Measurements from ENCODE around the gene DHRS9.
"Not testable (repeated sequence)": the region's sequence is repeated elsewhere in the genome, so short reads cannot be mapped to it uniquely, and the experiment has no call there.

DHRS9 gene

GRCh38 chr2:169095621-169096105, 26.3 kb downstream of the DHRS9 start:
- peak; percentile 85 for DNase-seq

- DNase-seq: no peak
Observed at GRCh38 chr2:169104848-169105247, 35.5 kb downstream of the DHRS9 start.

GRCh38 chr2:169105476-169105875, 36.1 kb downstream of the DHRS9 start:
- no peak for DNase-seq

GRCh38 chr2:169106134-169106533, 36.8 kb downstream of the DHRS9 start:
- no peak for DNase-seq

- no peak for DNase-seq
Observed at GRCh38 chr2:169106563-169107545, 37.5 kb downstream of the DHRS9 start.

GRCh38 chr2:169107645-169108044, 38.3 kb downstream of the DHRS9 start:
- no peak for DNase-seq

DNA sequence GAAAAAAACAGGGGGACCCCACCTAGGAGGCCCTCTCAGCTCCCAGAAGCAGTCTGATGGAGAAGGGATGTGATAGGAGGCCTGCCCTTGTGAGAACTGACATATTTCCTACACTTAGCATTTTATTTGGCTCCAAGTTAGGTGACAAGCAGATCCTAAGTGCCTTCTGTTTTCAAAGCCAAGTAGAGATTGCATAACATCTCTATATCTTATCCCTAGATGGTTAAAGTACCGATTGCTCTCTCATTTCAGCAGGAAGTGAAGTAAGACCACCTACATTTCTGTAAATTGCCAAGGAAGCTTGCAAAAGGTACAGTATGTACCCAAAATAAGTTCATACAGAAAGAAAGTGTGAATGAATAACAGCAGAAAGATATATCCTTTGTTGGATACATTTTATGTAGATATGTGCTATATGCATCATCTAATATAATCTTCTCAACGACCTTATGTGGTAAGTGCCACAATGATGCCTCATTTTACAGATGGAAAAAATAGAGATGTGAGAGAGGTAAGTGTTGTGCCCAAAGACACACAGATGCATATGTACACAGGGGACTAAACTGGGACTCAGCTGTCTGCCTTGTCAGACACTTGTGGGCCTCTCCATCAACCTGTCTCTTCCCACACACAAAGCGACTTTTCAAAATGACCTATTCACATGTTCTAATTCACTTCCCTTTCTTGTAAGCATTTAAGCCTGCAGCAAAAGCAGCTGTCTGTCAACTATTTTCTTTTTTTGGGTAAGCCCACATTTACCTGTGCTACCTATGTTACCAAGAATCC, 38.9 kb downstream of the DHRS9 start:
- no peak for DNase-seq

GRCh38 chr2:169109502-169110409, 40.4 kb downstream of the DHRS9 start:
- DNase-seq: peak; percentile 61

DNA sequence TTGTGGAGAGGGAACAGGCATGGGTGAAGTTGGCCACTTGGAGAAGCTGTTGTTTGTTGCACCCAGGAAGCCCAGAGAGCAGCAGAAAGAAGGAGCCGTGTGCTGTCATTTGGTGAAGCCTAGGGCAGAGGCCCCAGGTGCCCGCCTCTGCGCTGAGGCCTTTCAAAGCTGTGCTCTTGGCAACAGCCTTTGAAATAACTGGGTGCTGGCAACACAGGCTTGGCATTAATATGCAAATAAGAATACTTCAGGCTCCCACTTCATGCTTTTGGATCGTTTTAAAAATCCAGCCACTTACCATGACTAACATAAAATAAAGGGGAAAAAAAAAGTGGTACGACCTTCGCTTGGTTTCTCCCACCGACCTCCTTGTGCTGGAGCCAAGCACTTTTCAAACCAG, 41.1 kb downstream of the DHRS9 start:
- no peak for DNase-seq

DNA sequence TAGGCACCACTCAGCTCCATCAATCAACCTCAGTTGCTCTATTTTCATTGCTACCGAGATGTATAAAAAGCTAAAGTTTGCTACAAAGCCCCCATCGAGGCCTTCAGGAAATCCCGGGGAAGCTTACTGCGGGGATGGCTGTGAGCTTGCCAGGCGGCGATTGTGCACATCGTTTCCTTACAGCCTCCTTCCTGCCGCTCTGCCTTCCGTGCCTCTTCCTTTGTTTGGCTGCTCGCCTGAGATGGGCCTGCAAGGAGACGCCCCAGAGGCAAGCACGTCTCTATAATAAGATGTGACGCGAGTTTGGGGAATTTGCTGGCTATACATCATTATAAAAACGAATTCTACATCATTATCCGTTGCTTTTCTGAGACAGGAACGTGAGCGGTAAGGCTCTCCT, 41.6 kb downstream of the DHRS9 start:
- DNase-seq: no peak

GRCh38 chr2:169112841-169113240, 43.5 kb downstream of the DHRS9 start:
- no peak for DNase-seq

GRCh38 chr2:169114056-169114455, 44.7 kb downstream of the DHRS9 start:
- DNase-seq: no peak

- DNase-seq: no peak
Observed at GRCh38 chr2:169116327-169116726, 47.0 kb downstream of the DHRS9 start.

GRCh38 chr2:169116993-169117392, 47.6 kb downstream of the DHRS9 start:
- no peak for DNase-seq

DNA sequence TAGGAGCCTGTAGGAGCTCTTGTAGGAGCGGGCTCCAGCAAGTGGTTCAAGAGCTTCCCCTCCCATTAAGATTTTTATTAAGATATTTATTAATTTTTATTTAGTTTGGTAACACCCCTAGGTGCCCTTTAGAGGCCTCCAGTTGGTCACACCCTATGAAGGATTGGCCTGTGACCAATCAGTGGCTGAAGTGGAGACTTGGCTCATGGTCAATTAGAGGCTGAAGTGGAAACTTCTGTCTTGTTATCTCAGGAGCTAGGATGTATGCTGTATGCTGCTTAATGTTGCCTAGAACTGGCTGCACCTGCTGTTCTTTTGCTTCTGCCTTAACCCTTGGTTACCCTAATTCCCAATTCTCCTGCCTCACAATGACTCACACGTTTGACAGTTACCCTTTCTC, 48.7 kb downstream of the DHRS9 start:
- DNase-seq: no peak

DNA sequence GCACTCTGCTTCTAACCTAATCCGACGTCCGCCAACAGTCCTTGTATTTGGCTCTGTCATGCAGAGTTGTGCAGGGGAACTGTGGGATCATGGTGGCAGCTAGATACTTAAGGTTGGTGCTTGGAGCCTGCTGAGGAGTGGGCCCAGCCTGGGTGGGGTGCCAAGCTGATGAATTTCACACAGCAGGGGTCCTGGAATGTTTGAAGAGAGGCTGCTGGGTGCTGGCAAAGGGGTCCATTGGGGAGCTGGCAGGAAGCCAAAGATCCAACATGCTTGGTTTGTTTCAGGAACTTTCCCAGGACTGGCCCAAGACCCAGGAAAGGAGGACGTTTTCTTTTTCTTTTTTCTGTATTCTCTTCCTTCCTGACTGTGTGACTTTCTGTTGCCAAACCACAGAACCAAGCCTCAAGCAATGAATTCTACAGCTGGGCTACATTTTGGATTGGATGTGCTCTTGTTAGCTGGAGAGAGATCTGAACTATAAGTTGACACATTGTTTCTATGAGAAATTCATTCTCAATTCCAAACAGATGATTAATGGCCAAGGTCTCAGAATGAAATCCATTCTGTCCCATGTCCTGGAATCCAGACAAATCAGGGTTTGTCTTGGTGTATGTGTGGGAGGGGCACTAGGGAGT, 49.9 kb downstream of the DHRS9 start:
- DNase-seq: no peak

DNA sequence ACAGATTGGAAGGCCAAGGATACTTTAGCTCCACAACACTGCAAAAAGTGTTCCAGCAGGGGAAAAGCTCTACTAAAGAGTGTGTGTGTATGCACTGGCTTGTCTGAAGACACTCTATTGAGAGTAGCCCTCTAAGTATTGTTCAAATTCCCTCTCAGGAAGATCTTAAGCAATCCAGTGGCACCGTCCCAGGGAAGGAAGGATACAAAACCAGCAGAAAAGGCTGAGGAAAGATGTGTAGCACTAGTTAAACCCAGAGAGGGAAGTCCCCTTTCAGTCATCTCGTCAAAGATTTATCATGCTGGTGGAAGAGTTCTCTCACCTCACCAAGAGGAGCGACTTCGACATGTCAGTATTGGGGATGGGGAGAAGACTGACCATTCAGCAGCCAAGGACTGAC, 50.5 kb downstream of the DHRS9 start:
- DNase-seq: no peak

- no peak for DNase-seq
Observed at GRCh38 chr2:169129703-169130243, 60.4 kb downstream of the DHRS9 start.

DNA sequence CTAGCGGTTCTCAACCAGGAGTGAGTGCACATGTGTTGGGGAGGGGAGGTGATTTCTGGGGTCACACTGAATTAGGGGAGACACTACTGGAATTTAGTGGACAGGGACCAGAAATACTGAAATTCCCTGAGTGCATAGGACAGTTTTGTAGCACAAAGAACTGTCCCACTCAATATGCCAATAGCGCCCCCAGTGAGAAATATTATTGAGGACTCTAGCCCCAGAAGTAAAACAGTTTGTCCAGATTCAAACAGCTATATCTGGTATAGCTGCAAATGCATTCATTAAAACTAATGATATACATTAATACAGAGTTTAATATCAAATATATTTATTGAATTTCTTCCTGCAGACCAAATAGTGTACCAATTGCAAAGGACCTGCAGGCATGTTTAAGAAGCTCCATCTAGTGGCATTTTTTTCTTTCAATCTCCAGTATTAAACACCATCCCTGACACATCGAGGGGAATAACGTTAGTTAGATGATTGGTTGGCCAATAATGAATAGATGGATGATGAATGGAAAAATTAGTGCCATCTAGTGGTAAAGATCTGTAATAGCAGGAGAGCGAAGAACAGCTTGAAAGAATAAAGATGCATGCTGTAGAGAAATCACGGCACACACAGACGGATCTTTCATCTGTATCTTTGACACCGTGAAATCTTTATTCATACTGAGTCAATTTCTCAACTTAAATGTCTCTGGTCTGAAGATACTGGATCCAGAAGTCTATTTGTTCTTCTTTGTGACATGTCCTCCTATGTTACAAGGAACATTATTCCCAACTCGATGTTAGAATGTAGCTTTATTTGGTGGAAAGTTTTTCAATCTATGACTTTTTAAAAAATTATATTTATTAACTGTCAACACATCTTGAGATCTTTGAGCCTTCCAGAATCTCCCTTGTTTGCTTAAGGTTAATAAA, 62.5 kb downstream of the DHRS9 start:
- peak; percentile 43 for DNase-seq

DNA sequence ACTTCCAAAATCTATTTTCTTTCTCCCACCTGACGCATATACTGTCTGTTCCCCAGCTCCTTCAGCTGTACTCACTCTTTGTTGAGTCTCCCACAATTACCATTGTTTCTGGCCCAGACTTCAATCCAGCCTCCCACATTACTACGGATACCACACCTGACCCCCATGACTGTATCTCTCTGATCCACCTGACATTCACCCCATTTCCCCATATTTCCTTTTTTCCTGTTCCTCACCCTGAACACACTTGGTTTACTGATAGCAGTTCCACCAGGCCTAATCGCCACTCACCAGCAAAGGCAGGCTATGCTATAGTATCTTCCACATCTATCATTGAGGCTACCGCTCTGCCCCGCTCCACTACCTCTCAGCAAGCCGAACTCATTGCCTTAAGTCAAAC, 64.9 kb downstream of the DHRS9 start:
- not testable (repeated sequence) for DNase-seq

All from fibroblast of skin of abdomen (primary cell).